TTC549 (cell line): ENCODE data around the gene IPO5.
"Not testable (repeated sequence)": the region's sequence is repeated elsewhere in the genome, so short reads cannot be mapped to it uniquely, and the experiment has no call there.

ENCODE experiments used
- FAIRE-seq: peaks from 2 replicates; lab custom pipeline; 2012; peaks lifted over from hg19 to GRCh38; lab: Jason Lieb, UNC

IPO5 gene

GRCh38 chr13:97949316-97949715, 4.2 kb upstream of the IPO5 start:
- not testable (repeated sequence) for FAIRE-seq

GRCh38 chr13:97951376-97951775, 2.1 kb upstream of the IPO5 start:
- FAIRE-seq, result no peak

- not testable (repeated sequence) for FAIRE-seq
Observed at GRCh38 chr13:97952831-97953230, 644 bp upstream of the IPO5 start.

GRCh38 chr13:97961340-97961739, 7.9 kb downstream of the IPO5 start:
- no peak for FAIRE-seq

GRCh38 chr13:97962887-97963286, 9.4 kb downstream of the IPO5 start:
- no peak for FAIRE-seq

GRCh38 chr13:97967226-97967625, 13.8 kb downstream of the IPO5 start:
- FAIRE-seq, result no peak

- no peak for FAIRE-seq
Observed at GRCh38 chr13:97967948-97968347, 14.5 kb downstream of the IPO5 start.

- no peak for FAIRE-seq
Observed at GRCh38 chr13:97971519-97971918, 18.0 kb downstream of the IPO5 start.

- FAIRE-seq, result no peak
Observed at GRCh38 chr13:97974773-97975172, 21.3 kb downstream of the IPO5 start.

- FAIRE-seq, result no peak
Observed at GRCh38 chr13:97975280-97975847, 21.9 kb downstream of the IPO5 start.

GRCh38 chr13:97975848-97976609, 22.6 kb downstream of the IPO5 start:
- FAIRE-seq, result no peak

GRCh38 chr13:97976610-97977521, 23.4 kb downstream of the IPO5 start:
- FAIRE-seq, result no peak

- no peak for FAIRE-seq
Observed at GRCh38 chr13:97977982-97978381, 24.5 kb downstream of the IPO5 start.

- no peak for FAIRE-seq
Observed at GRCh38 chr13:97978651-97979050, 25.2 kb downstream of the IPO5 start.

GRCh38 chr13:97979051-97979450, 25.6 kb downstream of the IPO5 start:
- no peak for FAIRE-seq

- no peak for FAIRE-seq
Observed at GRCh38 chr13:97979556-97979955, 26.1 kb downstream of the IPO5 start.

- FAIRE-seq, result no peak
Observed at GRCh38 chr13:97982286-97982685, 28.8 kb downstream of the IPO5 start.

GRCh38 chr13:97986835-97987234, 33.4 kb downstream of the IPO5 start:
- no peak for FAIRE-seq

GRCh38 chr13:97999653-98000052, 46.2 kb downstream of the IPO5 start:
- no peak for FAIRE-seq

GRCh38 chr13:98004107-98004506, 50.6 kb downstream of the IPO5 start:
- FAIRE-seq, result no peak

- FAIRE-seq, result not testable (repeated sequence)
Observed at GRCh38 chr13:98004997-98005396, 51.5 kb downstream of the IPO5 start.

GRCh38 chr13:98007001-98007400, 53.5 kb downstream of the IPO5 start:
- FAIRE-seq, result no peak

GRCh38 chr13:98013241-98013640, 59.8 kb downstream of the IPO5 start:
- FAIRE-seq, result no peak
